ENCODE measurements around the gene CLK3.

CLK3 gene

DNA sequence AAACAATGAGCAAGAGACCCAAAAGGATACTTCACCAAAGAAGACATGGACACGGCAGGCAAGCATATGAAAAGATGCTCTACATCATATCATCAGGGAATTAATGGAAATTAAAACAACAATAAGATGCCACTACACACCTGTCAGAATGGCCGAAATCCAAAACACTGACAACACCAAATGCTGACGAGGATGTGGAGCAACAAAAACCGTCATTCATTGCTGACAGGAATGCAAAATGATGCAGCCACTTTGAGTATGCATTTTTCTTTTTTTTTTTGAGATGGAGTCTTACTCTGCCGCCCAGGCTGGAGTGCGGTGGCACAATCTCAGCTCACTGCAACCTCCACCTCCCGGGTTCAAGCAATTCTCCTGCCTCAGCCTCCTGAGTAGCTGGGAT is 61.2 kb downstream of the CLK3 start (continued):
- TF ChIP-seq, protein P1, sequence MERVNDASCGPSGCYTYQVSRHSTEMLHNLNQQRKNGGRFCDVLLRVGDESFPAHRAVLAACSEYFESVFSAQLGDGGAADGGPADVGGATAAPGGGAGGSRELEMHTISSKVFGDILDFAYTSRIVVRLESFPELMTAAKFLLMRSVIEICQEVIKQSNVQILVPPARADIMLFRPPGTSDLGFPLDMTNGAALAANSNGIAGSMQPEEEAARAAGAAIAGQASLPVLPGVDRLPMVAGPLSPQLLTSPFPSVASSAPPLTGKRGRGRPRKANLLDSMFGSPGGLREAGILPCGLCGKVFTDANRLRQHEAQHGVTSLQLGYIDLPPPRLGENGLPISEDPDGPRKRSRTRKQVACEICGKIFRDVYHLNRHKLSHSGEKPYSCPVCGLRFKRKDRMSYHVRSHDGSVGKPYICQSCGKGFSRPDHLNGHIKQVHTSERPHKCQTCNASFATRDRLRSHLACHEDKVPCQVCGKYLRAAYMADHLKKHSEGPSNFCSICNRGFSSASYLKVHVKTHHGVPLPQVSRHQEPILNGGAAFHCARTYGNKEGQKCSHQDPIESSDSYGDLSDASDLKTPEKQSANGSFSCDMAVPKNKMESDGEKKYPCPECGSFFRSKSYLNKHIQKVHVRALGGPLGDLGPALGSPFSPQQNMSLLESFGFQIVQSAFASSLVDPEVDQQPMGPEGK (tag by site-specific recombination; IDR thresholded peaks at IDR 0.05) = no peak
- no peak for TF ChIP-seq ZNF426 (tag by site-specific recombination; IDR thresholded peaks at IDR 0.05)
- TF ChIP-seq, protein P2, sequence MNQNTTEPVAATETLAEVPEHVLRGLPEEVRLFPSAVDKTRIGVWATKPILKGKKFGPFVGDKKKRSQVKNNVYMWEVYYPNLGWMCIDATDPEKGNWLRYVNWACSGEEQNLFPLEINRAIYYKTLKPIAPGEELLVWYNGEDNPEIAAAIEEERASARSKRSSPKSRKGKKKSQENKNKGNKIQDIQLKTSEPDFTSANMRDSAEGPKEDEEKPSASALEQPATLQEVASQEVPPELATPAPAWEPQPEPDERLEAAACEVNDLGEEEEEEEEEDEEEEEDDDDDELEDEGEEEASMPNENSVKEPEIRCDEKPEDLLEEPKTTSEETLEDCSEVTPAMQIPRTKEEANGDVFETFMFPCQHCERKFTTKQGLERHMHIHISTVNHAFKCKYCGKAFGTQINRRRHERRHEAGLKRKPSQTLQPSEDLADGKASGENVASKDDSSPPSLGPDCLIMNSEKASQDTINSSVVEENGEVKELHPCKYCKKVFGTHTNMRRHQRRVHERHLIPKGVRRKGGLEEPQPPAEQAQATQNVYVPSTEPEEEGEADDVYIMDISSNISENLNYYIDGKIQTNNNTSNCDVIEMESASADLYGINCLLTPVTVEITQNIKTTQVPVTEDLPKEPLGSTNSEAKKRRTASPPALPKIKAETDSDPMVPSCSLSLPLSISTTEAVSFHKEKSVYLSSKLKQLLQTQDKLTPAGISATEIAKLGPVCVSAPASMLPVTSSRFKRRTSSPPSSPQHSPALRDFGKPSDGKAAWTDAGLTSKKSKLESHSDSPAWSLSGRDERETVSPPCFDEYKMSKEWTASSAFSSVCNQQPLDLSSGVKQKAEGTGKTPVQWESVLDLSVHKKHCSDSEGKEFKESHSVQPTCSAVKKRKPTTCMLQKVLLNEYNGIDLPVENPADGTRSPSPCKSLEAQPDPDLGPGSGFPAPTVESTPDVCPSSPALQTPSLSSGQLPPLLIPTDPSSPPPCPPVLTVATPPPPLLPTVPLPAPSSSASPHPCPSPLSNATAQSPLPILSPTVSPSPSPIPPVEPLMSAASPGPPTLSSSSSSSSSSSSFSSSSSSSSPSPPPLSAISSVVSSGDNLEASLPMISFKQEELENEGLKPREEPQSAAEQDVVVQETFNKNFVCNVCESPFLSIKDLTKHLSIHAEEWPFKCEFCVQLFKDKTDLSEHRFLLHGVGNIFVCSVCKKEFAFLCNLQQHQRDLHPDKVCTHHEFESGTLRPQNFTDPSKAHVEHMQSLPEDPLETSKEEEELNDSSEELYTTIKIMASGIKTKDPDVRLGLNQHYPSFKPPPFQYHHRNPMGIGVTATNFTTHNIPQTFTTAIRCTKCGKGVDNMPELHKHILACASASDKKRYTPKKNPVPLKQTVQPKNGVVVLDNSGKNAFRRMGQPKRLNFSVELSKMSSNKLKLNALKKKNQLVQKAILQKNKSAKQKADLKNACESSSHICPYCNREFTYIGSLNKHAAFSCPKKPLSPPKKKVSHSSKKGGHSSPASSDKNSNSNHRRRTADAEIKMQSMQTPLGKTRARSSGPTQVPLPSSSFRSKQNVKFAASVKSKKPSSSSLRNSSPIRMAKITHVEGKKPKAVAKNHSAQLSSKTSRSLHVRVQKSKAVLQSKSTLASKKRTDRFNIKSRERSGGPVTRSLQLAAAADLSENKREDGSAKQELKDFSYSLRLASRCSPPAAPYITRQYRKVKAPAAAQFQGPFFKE (tag by site-specific recombination; IDR thresholded peaks at IDR 0.05; ENCODE audit: borderline replicate concordance) = no peak

Measured in HEK293 (cell line).